Uterus (tissue), 4 donors: ENCODE results near the gene LDHAL6B. TPM values are rescaled to one million over a fixed set of nuclear protein-coding genes. Genes with fewer than 3 reads are reported as not detected.

Experiments
- DNase-seq, 2 donors: peaks; one replicate each; pipeline ENCODE4 v3.0.0-alpha.2; 2019 to 2020
- H3K27ac ChIP-seq, 2 donors: fragments of 200-600 bp; sonication (generic); 1 replicate in 1 of 2; 2 replicates in 1 of 2; pipeline ENCODE4 v1.5.1; 2016 to 2018
- H3K27me3 ChIP-seq, 2 donors: fragments of 200-600 bp; sonication (generic); one replicate each; pipeline ENCODE4 v1.5.1; 2018 to 2019; ENCODE audit warnings: control low read depth in 1 of 2
- H3K36me3 ChIP-seq, 2 donors: fragments of 200-600 bp; sonication (generic); one replicate each; pipeline ENCODE4 v1.5.1; 2019; ENCODE audit warnings: control low read depth in 1 of 2
- H3K4me1 ChIP-seq, 2 donors: fragments of 200-600 bp; sonication (generic); one replicate each; pipeline ENCODE4 v1.5.1; 2018 to 2019; ENCODE audit warnings: control low read depth in 1 of 2
- H3K4me3 ChIP-seq, 2 donors: fragments of 200-600 bp; sonication (generic); 1 replicate in 1 of 2; 2 replicates in 1 of 2; pipeline ENCODE4 v1.5.1; 2018 to 2019; ENCODE audit warnings: mild to moderate bottlenecking in 1 of 2
- H3K9me3 ChIP-seq, 2 donors: fragments of 200-600 bp; sonication (generic); one replicate each; pipeline ENCODE4 v1.5.1; 2019; ENCODE audit warnings: control low read depth in 1 of 2
- POLR2A ChIP-seq, 2 donors: fragments of 450-650 bp; IDR thresholded peaks; one replicate each; pipeline ENCODE4 v1.6.1; 2016; ENCODE audit warnings: antibody characterized with exemption in 2 of 2, mild to moderate bottlenecking in 1 of 2, moderate library complexity in 1 of 2
- intact Hi-C: fragments of 100-400 bp; cut with DNase I; formaldehyde crosslinking; loops from one replicate; pipeline ENCODE4 v1.15.1; 2023; ENCODE audit warnings: low total_unique reads
- total RNA-seq, 4 donors: library from RNA; depleted of rRNA in 3 of 4; stranded (reverse); fragments of >200 nt in 3 of 4; gene quantifications; one replicate each; pipeline versions ENCODE4 v1.1.0 to v1.2.4, GENCODE V29; 2014 to 2023
- TF ChIP-seq, protein P1 (sequence below), 4 experiments: fragments of 200-600 bp in 2 of 4; fragments of 450-650 bp in 2 of 4; sonication (generic) in 2 of 4; IDR thresholded peaks; one replicate each; pipeline ENCODE4 v1.5.1; 2016 to 2019; ENCODE audit warnings: antibody characterized with exemption in 4 of 4, mild to moderate bottlenecking in 2 of 4, moderate library complexity in 1 of 4
- donor health status: DM: yes; HTN: yes; CAD: no.

The LDHAL6B gene
- total RNA-seq, 4 donors from 2014 or later = not detected

GRCh38 chr15:59244337-59244736, 37.7 kb downstream of the LDHAL6B start:
- Histone ChIP-seq H3K4me3 (no peak overlapping the region), H3K27ac (peak overlapping the region; percentile 32 to 67), H3K9me3 (no peaks in the 10 kb centered on the region), H3K27me3 (no peaks in the 10 kb centered on the region), H3K4me1 (no peaks in the 10 kb centered on the region), H3K36me3 (no peaks in the 10 kb centered on the region)
- intact Hi-C loops = no loop called here
- DNase-seq = no peak
- no peak for TF ChIP-seq POLR2A (IDR thresholded peaks at IDR 0.05)
- TF ChIP-seq, protein P1, sequence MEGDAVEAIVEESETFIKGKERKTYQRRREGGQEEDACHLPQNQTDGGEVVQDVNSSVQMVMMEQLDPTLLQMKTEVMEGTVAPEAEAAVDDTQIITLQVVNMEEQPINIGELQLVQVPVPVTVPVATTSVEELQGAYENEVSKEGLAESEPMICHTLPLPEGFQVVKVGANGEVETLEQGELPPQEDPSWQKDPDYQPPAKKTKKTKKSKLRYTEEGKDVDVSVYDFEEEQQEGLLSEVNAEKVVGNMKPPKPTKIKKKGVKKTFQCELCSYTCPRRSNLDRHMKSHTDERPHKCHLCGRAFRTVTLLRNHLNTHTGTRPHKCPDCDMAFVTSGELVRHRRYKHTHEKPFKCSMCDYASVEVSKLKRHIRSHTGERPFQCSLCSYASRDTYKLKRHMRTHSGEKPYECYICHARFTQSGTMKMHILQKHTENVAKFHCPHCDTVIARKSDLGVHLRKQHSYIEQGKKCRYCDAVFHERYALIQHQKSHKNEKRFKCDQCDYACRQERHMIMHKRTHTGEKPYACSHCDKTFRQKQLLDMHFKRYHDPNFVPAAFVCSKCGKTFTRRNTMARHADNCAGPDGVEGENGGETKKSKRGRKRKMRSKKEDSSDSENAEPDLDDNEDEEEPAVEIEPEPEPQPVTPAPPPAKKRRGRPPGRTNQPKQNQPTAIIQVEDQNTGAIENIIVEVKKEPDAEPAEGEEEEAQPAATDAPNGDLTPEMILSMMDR (IDR thresholded peaks at IDR 0.05) = no peak

DNA sequence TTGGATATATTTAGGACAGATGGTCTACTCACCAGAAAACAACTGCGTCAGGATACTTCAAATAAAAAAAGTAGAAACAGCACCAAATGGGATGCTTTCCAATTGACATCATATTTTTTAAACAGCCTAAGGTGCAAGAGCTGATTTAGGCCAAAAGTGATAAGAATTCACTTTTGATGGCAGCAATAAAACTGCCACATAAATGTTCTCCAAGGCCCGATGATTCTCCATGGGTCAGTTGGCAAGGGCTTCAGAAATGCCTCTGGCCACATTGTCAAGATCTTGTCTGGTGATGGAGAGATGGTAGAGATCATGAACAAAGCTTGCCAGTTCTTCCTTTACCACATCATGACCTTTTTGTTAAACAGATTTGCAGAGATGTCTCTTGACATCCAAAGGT, 38.9 kb downstream of the LDHAL6B start:
- H3K27ac ChIP-seq = peak overlapping the region; percentile 32 to 67
- no peaks in the 10 kb centered on the region for H3K9me3 ChIP-seq
- H3K36me3 ChIP-seq = no peaks in the 10 kb centered on the region
- H3K4me3 ChIP-seq = no peak overlapping the region
- H3K27me3 ChIP-seq = no peaks in the 10 kb centered on the region
- no peaks in the 10 kb centered on the region for H3K4me1 ChIP-seq
- no peak for DNase-seq
- intact Hi-C loops = no loop called here
- no peak for TF ChIP-seq POLR2A (IDR thresholded peaks at IDR 0.05)
- TF ChIP-seq, protein P1 (IDR thresholded peaks at IDR 0.05) = no peak

DNA sequence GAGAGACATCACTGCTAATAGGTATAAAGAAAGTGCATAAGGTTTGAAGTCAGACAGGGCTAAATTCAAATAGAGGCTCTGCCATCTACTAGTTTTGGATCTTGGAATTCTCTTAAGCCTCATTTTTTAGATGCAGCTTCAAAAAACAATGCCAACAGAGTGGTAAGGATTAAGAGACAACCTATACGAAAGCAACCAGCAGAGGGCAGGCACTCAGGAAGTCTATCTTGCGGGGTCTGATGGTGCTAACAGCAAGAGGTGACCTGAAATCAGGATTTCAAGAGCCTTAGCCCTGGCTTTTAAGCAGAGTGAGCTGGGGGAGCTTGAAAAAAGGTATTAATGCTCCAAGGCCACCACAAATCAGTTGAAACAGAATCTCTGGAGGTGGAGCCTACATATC, 40.7 kb downstream of the LDHAL6B start:
- Histone ChIP-seq H3K4me1 (no peaks in the 10 kb centered on the region), H3K27me3 (no peaks in the 10 kb centered on the region), H3K4me3 (no peak overlapping the region), H3K36me3 (no peaks in the 10 kb centered on the region), H3K9me3 (no peaks in the 10 kb centered on the region), H3K27ac (peak overlapping the region in 1 of 2 donors; percentile 11)
- DNase-seq = peak in 1 of 2 donors; percentile 65
- intact Hi-C loops = no loop called here
- no peak for TF ChIP-seq POLR2A (IDR thresholded peaks at IDR 0.05)
- TF ChIP-seq, protein P1 (IDR thresholded peaks at IDR 0.05) = peak; percentile 36 to 53 (median 48)

DNA sequence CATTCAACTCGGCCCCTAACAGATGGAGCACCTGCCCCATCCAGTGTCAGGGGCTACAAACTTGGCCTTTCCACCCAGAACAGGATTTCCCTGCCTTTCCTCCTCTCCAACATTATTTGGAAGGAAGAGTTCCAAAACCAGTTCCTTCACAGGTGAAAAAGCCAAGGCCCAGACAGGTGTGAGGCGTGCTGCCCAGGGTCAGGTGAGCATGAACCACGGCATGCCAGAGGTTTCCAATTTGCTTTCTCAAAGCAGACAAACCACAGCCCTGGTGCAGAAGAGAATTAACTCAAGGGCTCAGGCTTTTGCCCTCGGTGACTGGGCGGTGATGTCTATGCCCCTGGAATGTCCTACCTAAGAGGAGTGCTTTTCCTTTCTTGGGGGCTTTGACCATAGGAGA, 43.2 kb downstream of the LDHAL6B start:
- H3K27ac ChIP-seq = no peak overlapping the region
- DNase-seq = no peak
- H3K27me3 ChIP-seq = no peaks in the 10 kb centered on the region
- no peak overlapping the region for H3K4me3 ChIP-seq
- no peaks in the 10 kb centered on the region for H3K9me3 ChIP-seq
- H3K36me3 ChIP-seq = no peaks in the 10 kb centered on the region
- intact Hi-C loops = no loop called here
- TF ChIP-seq POLR2A (IDR thresholded peaks at IDR 0.05) = no peak
- TF ChIP-seq, protein P1 (IDR thresholded peaks at IDR 0.05) = no peak
- no peaks in the 10 kb centered on the region for H3K4me1 ChIP-seq

GRCh38 chr15:59250249-59250648, 43.6 kb downstream of the LDHAL6B start:
- Histone ChIP-seq H3K27ac (no peak overlapping the region), H3K9me3 (no peaks in the 10 kb centered on the region), H3K27me3 (no peaks in the 10 kb centered on the region), H3K4me3 (no peak overlapping the region), H3K36me3 (no peaks in the 10 kb centered on the region), H3K4me1 (no peaks in the 10 kb centered on the region)
- DNase-seq = no peak
- intact Hi-C loops = no loop called here
- TF ChIP-seq, protein P1 (IDR thresholded peaks at IDR 0.05) = no peak
- no peak for TF ChIP-seq POLR2A (IDR thresholded peaks at IDR 0.05)
